HTR-8/SVneo (cell line): ENCODE data around the gene PRPF19.
A peak's percentile ranks its signal among the peaks of the same experiment; 100 is the strongest.

Source experiments
- DNase-seq: peaks from one replicate; pipeline ENCODE4 v3.0.0; 2011; ENCODE audit warnings: low spot score, mixed read lengths; ENCODE audit not compliant: insufficient read length
- FAIRE-seq: peaks from 2 replicates; lab custom pipeline; 2011; peaks lifted over from hg19 to GRCh38; lab: Jason Lieb, UNC

Gene PRPF19

DNA sequence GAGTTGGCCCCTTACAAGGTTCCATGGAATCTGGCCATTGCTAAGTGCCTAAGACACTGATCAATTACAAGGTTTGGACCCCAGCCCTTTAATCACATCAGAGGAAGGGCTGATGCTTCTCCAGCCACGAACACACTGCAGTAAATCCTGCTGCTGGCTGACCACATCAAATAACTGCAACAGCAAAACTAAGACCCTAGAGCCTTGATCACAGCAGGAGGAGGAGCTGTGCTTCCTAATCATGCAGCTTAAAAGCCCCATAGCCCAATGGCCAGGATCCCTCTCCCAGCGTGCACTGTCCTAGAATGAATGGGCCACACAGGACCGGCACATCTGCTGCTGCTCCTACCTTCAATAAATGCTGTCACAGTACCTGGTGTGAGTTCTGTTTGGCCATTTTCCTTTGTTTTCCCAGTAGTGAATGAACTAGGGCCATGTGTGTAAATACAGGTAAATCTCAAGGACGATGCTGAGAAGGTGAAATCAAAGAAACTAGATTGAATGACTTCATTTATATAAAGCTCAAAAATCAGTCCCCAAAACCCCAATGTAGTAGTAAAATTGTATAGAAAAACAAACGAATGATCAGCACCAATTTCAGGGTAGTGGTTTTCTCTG lies 26.3 kb downstream of the PRPF19 start:
- no peak for FAIRE-seq
- no peak for DNase-seq

DNA sequence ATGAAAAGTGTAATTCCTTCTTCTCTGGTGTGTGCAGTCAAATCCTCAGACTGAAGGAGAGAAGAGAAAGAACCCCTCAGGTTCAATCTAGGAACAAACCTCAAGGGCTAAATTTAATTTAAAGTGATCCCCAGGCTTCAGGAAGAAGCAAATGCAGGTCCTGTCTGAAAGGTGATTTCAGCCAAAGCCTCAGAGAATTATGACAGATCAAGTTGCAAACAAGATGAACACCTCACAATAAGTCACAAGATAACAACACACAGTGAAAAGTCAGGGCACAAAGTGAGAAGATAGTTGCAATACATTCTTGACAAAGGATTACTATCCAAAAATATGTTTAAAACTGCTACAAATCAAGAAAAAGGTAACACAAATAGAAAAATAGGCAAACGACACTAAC lies 27.3 kb downstream of the PRPF19 start:
- FAIRE-seq = no peak
- no peak for DNase-seq

DNA sequence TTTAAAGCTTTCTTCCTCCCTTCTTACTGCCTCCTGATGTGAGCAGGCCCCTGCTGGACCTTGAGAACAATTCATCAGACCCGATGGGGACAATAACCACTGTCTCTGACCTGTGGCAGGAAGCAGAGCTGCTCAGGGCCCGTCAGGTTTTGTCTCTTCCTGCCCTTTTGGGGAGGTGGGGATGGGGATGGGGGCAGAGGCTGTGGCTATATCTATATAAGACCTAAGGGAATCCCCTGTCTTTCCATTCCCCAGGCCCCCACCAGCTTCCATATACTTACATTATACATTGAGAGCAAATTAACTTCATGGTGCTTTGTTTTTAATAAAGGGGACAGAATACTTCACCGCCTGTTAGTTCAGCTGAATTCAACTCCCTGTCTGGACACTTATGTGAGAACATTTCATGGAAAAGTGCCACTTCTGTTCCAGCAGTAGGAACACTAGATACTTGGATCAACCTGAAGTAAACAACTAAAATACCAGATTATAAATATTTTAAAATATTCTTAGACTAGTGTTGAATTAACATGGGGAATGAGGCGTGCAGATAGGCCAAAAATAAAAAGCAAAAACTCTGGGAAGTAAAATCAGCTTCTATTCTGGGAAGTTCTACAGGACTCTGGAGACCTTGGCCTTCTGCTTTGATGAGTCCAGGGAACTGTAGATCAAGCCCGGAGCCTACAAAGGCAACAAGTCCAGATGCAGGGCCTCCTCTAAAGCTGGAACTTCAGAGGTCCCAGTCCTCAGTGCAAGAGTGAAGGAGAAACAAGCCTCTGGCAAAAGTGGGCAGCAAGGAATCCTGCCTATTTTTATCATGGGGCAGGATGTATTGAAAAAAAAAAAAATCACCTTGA lies 27.9 kb downstream of the PRPF19 start:
- FAIRE-seq = no peak
- no peak for DNase-seq

DNA sequence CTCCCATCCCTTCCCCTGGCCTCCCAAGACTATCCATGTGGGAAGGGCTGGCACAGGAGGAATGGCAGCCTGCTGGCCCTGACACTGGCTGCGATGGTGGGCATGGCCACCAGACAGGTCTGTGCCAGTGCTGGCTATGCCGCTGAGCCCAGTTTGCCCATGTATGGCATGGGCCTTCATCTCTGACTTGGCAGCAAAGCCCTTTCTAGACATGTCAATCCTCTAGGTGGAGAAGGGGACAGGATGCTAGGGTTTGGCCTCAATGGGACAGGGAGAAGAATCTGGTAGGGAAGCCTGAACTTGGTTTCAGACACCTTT lies 30.3 kb downstream of the PRPF19 start:
- DNase-seq (no peak), FAIRE-seq (no peak)

DNA sequence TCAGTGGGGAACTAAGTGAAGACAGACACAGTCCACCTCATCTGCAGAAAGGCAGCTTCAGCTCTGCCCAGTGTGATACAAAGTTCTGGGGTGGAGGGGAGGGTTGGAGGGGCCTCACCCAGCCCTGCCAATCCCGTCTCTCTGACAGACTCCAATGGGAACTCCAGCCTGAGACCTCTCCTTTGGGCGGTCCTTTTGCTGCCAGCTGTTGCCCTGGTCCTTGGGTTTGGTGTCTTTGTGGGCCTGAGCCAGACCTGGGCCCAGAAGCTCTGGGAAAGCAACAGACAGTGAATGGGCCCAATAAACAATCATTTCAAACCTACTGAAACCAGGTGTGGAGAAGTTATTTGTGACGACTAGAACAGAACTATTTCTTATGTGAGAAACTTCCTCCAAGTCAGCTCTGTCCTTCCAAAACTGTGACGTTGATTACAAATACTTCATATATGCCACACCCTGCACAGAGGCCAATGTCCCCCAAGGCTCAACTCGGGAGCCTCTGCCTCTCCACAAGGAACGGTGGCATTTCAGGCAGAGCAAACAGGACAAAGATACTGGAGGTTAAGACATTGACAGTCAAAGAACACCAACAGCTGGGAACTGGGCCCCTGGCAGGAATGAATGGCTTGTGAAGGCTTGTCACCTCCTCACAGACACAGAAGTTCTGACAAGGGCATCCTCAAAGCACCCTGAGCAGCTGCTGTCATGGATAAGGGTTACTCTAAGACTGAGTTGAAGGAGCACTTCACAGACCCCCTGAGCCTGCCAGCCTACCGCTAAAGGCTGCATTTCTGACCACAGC lies 30.8 kb downstream of the PRPF19 start:
- no peak for FAIRE-seq

DNA sequence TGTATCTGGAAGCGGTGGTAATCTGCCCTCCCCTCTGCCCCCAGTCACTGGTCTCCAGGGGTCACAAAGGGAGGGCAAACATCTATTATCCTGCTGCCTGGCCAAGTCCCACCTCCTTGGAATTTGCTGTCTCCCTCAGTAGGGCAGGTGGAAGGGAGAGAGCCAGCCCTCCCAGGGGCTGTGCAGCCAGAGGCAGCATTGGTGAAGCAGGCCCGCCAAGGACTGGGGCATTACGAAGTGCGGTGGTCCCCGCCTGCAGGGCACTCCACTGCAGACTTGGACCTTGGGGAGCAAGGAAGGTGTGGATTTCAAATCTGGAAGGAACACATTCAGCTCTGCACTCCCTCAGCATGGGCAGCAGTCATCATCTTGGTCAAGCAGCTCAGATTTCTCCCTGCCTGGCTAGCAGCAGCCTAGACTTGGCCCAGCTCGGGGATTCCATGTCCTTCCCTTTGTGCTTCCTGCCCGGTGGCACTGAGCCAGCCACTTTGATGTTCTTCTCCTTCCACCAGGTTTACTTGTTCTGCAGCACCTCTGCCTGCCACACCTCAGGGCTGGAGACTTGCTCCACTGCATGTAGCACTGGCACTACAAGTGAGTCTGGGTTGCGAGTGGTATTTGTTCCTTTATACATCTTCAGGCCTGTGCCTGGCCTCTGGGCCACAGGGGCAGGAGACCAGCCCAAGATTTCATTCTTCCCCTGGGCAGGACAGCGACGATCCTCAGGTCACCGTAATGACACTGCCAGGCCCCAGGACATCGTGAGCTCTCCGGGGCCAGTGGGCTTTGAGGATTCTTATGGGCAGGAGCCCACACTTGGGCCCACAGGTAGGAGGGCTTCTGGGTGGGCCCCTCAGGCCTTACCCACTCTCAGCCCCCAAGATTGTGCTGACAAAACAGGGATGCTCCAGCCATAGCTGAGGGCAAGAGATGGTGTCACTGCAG lies 31.7 kb downstream of the PRPF19 start:
- FAIRE-seq = no peak
- no peak for DNase-seq

More for the DNA sequence above, 30.8 kb downstream of the PRPF19 start:
- DNase-seq = no peak

DNA sequence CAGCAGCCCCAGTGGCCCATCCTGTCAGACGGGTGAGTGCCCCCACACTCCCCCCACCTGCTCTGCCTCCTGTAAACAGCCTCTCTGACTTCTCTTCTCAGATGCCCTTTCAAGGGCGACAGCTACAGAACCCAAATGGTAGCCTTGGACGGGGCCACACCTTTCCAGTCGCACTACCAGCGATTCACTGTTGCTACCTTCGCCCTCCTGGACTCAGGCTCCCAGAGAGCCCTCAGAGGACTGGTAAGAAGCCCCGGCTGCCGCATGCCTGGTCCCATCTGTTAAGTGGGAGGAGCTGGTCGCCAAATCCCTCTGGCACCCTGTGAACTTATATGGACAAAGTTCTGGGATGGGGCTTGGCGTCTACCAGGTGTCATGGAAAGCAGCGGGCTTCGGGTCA lies 32.9 kb downstream of the PRPF19 start:
- DNase-seq (no peak), FAIRE-seq (no peak)

DNA sequence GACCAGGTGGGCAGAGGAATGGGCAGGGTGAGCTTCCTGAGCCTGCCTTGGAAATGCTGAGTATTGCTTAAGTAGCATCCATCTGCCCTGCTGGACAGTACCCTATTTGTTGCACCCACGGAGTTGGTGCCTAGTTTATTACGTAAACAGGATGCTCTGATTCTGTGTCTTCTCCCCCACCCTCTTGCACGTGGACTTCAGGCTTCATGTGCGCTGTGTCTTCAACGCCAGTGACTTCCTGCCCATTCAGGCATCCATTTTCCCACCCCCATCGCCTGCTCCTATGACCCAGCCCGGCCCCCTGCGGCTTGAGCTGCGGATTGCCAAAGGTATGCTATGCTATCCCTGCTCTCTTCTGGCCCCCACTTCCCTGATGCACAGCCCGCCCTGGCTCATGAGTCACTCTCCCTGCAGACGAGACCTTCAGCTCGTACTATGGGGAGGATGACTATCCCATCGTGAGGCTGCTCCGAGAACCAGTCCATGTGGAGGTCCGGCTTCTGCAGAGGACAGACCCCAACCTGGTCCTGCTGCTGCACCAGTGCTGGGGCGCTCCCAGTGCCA lies 33.3 kb downstream of the PRPF19 start:
- DNase-seq (peak; percentile 76), FAIRE-seq (peak; percentile 85)

DNA sequence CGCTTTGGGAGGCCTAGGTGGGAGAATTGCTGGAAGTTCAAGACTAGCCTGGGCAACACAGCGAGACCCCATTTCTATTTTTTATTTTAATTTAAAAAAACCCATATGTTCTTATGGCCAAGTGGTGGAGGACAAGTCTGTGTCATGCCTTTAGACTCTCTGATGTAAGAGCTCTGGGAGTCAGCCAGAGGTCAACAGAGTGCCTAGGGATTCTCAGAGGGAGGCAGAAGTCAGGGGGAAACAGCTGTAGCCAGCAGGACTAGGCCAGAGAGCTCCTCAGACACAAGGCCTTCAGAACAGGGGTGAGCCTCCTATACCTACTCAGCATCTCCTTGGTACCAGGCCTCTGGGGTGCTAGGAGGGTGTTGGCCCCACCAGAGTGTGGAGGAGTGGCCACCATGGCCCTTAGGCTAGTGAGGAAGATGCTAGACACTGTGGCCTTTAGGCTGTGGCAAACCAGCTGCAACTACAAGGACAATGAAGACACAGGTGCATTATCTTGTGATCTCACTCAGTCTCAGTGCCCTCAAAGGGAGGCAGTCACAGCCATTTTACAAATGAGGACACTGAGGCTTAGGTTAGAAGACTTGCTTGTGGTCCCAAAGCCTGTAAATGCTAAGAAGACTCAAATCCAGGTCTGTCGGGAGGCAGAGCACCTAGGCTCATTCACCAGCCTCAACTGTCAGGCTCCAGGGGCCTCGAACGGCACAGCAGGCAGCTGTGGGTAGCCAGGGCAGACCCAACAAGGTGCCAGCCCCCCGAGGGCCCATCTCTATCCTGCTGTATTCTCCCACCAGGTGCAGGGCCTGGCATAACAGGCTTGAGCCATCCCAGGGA lies 34.0 kb downstream of the PRPF19 start:
- no peak for DNase-seq
- FAIRE-seq = peak; percentile 20

DNA sequence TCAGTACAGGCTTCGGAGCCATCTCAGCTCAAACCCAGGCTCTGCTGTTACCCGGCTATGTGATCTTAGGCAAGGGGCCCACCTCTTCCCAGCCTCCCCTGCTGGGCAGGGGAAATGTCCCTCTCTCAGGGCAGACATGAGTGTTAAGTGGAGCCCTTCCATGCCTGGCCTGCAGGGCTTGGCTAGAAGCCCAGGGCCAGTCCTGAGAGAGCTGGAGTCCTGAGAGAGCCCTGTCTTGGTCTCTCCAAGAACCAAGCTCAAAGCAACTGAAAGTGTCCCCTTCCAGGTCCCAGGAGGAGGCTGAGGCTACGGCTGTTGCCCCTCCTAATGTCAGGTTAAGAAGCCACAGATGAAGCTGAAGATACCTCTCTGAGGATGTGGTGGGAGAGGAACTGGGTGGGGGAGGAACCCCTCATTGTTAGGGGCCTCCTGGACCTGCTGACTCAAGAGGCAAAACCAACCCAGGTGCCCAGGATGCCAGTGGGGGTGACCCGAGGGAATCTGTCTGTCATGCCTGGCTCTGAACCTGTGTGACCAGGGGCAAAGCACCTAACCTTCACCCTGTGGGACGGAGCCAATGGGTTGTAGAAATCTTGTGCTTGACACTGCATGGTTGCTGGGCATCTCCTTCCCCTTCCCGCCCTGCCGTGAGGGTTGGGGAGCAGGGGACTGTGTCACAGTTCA lies 34.9 kb downstream of the PRPF19 start:
- FAIRE-seq (no peak), DNase-seq (no peak)

DNA sequence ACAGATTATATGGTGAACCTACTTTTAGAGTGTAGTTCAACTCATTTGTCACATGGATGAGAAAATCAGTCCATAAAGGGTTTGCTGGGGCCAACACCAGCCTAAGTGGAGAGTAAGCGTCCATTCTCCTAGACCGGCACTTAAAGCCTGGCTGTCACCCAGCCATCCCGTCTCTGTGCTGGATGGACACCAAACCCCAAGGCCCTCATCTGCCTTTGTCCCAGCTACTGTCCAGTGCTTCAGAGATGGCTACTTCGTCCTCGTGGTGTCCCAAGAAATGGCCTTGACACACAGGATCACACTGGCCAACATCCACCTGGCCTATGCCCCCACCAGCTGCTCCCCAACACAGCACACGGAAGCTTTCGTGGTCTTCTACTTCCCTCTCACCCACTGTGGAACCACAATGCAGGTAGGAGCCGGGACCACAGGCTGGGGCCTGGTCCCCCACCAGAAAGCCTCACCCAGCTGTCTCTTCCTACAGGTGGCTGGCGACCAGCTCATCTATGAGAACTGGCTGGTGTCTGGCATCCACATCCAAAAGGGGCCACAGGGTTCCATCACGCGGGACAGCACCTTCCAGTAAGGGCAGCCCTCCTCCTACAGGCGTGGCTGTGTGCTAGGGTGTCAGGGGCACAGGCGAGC lies 35.5 kb downstream of the PRPF19 start:
- no peak for FAIRE-seq

DNA sequence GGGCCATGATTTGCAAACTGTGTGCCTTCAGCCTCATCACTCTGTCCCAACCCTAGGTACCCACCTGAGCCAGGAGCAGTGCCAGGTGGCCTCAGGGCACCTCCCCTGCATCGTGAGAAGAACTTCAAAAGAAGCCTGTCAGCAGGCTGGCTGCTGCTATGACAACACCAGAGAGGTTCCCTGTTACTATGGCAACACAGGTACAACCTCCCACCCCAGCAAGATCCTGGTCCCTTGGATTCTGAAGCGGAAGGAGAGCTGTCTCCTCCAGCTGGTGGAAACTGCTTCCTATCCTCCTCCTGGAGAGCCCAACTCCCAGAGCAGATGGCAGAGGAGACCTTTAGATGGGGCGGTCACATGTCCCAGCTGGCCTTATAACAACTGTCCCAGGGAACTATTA lies 36.1 kb downstream of the PRPF19 start:
- DNase-seq (no peak), FAIRE-seq (no peak)

More for the DNA sequence above, 35.5 kb downstream of the PRPF19 start:
- DNase-seq = no peak

DNA sequence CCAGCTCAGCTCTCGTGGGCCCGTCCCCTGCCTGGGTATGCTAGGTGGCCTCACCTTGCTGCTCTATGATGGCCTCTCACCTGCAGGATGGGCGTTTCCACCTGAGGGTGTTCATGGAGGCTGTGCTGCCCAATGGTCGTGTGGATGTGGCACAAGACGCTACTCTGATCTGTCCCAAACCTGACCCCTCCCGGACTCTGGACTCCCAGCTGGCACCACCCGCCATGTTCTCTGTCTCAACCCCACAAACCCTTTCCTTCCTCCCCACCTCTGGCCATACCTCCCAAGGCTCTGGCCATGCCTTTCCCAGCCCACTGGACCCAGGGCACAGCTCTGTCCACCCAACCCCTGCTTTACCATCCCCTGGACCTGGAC lies 36.9 kb downstream of the PRPF19 start:
- DNase-seq (no peak), FAIRE-seq (no peak)

DNA sequence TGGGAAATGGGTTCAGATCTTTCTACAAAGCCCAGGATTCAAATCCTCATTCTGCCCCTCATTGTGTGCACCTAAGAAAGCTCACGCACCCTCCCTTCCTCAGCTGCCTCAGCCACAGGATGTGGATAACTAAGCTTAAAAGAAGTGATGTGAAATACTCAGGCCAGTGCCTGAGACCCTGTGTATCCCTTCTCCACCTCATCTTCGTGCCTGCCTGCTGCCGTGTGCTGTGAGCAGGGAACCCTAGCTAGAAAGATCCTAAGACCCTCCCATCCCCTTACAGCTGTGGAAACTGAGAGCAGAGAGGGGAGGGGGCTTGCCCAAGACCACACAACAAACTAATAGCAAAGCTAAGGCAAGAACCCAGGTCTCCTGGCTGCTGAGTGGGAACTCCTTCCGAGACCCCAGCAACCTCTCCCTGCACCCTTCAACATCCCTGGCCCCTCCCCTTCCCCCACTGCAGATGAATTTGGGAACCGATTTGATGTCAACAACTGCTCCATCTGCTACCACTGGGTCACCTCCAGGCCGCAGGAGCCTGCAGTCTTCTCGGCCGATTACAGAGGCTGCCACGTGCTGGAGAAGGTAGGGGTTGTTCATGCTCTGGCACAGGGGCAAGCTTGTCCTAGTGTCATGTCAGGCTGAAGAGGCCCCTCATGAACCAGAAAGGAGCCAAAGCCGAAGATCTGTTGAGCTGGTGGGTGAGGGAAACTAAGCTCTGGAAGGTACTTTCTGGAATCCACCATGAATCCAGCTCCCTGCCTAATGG lies 37.5 kb downstream of the PRPF19 start:
- FAIRE-seq = no peak
- no peak for DNase-seq

DNA sequence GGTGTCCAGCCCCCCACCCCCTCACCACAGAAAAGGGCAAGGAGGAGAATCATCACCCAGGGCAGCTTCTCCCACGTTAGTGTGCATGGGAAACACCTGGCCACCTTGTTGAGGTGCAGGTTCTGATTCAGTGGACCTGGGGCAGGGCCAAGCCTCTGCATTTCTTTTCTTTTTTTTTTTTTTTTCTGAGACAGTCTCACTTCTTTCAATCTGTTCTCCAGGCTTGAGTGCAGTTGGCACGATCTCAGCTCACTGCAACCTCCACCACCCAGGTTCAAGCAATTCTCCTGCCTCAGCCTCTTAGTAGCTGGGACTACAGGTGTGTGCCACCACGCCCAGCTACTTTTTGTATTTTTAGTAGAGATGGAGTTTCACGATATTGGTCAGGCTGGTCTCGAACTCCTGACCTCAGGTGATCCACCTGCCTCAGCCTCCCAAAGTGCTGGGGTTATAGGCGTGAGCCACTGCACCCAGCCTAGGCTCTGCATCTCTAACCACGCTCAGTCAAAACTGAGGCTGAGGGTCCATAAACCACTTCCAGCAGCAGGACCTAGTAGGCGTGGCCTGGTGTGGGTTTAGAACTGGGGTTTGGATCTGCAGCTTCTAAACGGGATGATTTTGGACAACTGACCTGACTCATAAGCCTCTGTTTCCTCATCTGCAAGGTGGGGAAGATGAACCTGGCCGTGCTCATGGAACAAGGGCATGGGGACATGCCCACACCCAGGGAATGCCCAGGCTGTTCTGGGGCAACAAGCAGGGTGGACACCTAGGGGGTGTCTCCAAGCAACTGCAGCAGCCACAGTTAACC lies 38.3 kb downstream of the PRPF19 start:
- FAIRE-seq (no peak), DNase-seq (no peak)
